Left ventricle myocardium inferior (tissue), 1 donor: ENCODE results near the gene BPI. TPM values are rescaled to one million over a fixed set of nuclear protein-coding genes. Genes with fewer than 3 reads are reported as not detected.
A peak's percentile ranks its signal among the peaks of the same experiment; 100 is the strongest.

ENCODE experiments used
- DNase-seq: peaks from one replicate; pipeline ENCODE4 v3.0.0-alpha.2; 2020
- H3K27ac ChIP-seq: fragments of 200-600 bp; replicated peaks from 2 replicates; pipeline ENCODE4 v1.8.0; 2021
- H3K27me3 ChIP-seq: fragments of 200-600 bp; 2 replicates; pipeline ENCODE4 v1.8.0; 2021; ENCODE audit warnings: low read depth
- H3K36me3 ChIP-seq: fragments of 200-600 bp; 2 replicates; pipeline ENCODE4 v1.8.0; 2021
- H3K4me1 ChIP-seq: fragments of 200-600 bp; 2 replicates; pipeline ENCODE4 v1.8.0; 2021
- H3K4me3 ChIP-seq: fragments of 200-600 bp; 2 replicates; pipeline ENCODE4 v1.8.0; 2021; ENCODE audit warnings: mild to moderate bottlenecking, moderate library complexity
- H3K9me3 ChIP-seq: fragments of 200-600 bp; replicated peaks from 2 replicates; pipeline ENCODE4 v1.8.0; 2021
- intact Hi-C: fragments of 100-400 bp; cut with micrococcal nuclease; formaldehyde crosslinking; loops from one replicate; pipeline ENCODE4 v1.11.0; 2022
- total RNA-seq: library from RNA; stranded (reverse); fragmentation: NEBNext Ultra II Directional; extraction: Animal tissue kit (Norgen Biotek cat#: 25700); gene quantifications from one replicate; pipeline ENCODE4 v1.2.1, GENCODE V29; 2021
- TF ChIP-seq, protein P1 (sequence below): fragments of 200-600 bp; IDR thresholded peaks from 2 replicates; pipeline ENCODE4 v1.8.0; 2021; ENCODE audit warnings: antibody characterized with exemption, mild to moderate bottlenecking, borderline replicate concordance
- donor health status: DM: no; HTN: yes; CAD: no; lungs with severe emphysema.

Gene BPI
- total RNA-seq, 1 donor from 2014 or later: not detected

DNA sequence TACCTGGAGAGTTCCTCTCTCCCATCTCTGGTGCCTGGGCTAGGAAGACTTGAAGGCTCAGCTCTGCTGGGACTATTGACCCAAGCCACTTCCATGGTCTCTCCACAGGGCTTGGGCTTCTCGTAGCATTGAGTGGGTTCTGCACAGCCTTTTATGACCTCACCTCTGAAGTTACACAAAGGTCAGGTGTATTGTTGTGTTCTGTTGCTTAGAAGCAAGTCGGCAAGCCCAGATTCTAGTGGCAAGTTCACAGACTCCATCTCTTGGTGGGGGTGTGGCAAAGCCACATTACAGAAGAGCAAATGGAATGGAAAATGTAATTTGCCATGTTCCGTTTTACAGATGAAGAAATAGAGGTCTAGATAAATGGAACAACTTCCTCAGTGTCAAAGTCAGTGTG, 13.5 kb downstream of the BPI start:
- Histone ChIP-seq H3K27ac (no peak overlapping the region), H3K4me3 (no peak overlapping the region), H3K27me3 (peaks cover 40% of the 10 kb centered on the region), H3K36me3 (no peaks in the 10 kb centered on the region), H3K4me1 (no peaks in the 10 kb centered on the region), H3K9me3 (no peaks in the 10 kb centered on the region)
- no peak for DNase-seq
- intact Hi-C loops: no loop called here
- TF ChIP-seq, protein P1, sequence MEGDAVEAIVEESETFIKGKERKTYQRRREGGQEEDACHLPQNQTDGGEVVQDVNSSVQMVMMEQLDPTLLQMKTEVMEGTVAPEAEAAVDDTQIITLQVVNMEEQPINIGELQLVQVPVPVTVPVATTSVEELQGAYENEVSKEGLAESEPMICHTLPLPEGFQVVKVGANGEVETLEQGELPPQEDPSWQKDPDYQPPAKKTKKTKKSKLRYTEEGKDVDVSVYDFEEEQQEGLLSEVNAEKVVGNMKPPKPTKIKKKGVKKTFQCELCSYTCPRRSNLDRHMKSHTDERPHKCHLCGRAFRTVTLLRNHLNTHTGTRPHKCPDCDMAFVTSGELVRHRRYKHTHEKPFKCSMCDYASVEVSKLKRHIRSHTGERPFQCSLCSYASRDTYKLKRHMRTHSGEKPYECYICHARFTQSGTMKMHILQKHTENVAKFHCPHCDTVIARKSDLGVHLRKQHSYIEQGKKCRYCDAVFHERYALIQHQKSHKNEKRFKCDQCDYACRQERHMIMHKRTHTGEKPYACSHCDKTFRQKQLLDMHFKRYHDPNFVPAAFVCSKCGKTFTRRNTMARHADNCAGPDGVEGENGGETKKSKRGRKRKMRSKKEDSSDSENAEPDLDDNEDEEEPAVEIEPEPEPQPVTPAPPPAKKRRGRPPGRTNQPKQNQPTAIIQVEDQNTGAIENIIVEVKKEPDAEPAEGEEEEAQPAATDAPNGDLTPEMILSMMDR: no peak

DNA sequence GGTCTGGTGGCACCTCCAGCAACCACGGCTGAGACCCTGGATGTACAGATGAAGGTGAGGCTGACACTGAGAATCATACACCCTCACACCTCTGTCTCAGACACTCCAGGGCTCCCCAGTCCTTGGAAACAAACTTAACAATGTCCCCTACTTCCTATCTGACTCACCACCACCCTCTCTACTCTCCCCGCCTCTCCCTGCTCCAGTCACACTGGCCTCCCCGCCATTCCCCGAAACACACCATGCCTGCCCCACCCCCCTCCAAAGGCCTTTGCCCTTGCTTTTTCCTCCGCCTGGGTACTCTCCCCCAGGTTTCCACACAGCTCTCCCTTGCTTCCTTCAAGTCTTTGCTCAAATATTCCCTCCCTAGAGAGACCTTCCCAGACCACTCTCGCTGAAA, 16.3 kb downstream of the BPI start:
- H3K36me3 ChIP-seq: no peaks in the 10 kb centered on the region
- H3K27me3 ChIP-seq: peaks cover 49% of the 10 kb centered on the region
- DNase-seq: no peak
- no peaks in the 10 kb centered on the region for H3K4me1 ChIP-seq
- H3K27ac ChIP-seq: no peak overlapping the region
- H3K4me3 ChIP-seq: no peak overlapping the region
- TF ChIP-seq, protein P1: no peak
- H3K9me3 ChIP-seq: no peaks in the 10 kb centered on the region
- intact Hi-C loops: loop anchor here (5.0 kb wide), 1 partner anchor 88 kb away; no protein-coding TSS in a partner anchor

DNA sequence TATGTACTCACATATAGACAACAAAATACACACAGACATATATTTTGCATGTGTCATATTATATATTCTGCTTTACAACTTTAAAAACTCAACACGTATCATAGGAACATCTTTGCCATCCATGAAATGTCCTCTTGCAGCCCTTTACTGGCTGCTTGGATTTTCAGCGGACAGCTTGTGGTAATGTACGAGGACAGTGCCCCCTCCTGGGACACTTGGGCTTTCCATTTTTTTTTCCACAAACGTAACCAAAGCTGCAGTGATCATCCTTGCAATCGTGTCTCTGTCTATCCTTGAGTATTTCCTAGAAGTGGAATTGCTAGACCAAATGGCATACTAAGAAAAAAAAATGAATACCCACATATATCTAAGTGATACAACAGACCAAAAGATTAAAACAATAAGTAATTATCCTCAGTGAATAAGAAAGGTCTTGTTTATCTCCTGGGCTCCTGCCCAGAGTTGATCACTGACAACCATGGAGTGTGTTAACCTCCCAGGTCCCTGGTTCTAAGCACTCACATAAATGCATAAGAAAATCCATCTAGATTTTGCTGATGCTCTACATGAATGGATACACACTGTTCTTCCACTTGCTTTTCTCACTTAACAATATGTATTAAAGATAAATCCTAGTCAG, 18.1 kb downstream of the BPI start:
- TF ChIP-seq, protein P1: peak; percentile 73
- intact Hi-C loops: loop anchor here (5.0 kb wide), 1 partner anchor 90 kb away; no protein-coding TSS in a partner anchor
- DNase-seq: no peak

DNA sequence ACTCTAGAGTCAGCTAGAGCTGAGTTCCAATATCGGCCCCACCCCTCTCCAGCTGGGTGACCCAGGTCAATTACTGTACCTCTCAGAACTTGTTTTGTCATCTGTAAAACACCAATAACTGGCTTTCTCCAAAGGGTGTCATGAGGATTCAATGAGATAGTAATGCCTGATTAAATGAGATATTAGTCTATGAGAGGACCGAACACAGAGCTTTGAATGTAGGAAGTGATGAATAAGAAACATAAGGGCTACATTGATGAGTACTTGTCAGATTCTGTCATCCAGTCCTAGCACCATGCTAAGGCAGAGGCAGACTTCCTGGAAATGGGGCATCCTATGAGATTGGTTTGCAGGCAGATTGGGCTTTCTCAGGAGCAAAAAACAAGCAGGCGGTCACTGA, 20.2 kb downstream of the BPI start:
- H3K4me1 ChIP-seq: no peaks in the 10 kb centered on the region
- intact Hi-C loops: loop anchor here (5.0 kb wide), 1 partner anchor 92 kb away; no protein-coding TSS in a partner anchor
- TF ChIP-seq, protein P1: no peak
- no peaks in the 10 kb centered on the region for H3K36me3 ChIP-seq
- no peak overlapping the region for H3K4me3 ChIP-seq
- DNase-seq: no peak
- H3K27me3 ChIP-seq: peaks cover 55% of the 10 kb centered on the region
- no peaks in the 10 kb centered on the region for H3K9me3 ChIP-seq
- H3K27ac ChIP-seq: no peak overlapping the region

More for the DNA sequence above, 18.1 kb downstream of the BPI start:
- Histone ChIP-seq H3K9me3 (no peaks in the 10 kb centered on the region), H3K4me3 (no peak overlapping the region), H3K27me3 (peaks cover 51% of the 10 kb centered on the region), H3K36me3 (no peaks in the 10 kb centered on the region), H3K27ac (no peak overlapping the region), H3K4me1 (no peaks in the 10 kb centered on the region)

DNA sequence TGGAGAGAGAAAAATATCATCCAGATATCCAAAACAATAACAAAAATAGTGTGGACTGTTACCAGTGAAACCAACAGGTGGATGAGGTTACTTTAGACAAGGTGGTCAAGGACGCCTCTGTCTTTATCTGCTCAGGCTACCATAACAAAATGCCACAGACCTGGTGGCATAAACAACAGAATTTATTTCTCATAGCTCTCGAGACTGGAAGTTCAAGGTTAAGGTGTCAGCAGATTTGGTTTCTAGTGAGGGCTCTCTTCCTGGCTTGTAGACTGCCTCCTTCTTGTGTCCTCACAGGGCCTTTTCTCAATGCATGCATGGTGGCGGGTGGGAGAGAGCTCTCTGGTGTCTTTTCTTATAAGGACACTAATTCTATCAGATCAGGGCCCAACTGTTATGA, 21.2 kb downstream of the BPI start:
- no peaks in the 10 kb centered on the region for H3K36me3 ChIP-seq
- H3K4me3 ChIP-seq: no peak overlapping the region
- H3K9me3 ChIP-seq: no peaks in the 10 kb centered on the region
- intact Hi-C loops: no loop called here
- no peaks in the 10 kb centered on the region for H3K4me1 ChIP-seq
- TF ChIP-seq, protein P1: no peak
- H3K27me3 ChIP-seq: peaks cover 55% of the 10 kb centered on the region
- no peak overlapping the region for H3K27ac ChIP-seq
- DNase-seq: no peak
